Stomach smooth muscle (tissue), 2 donors: Measurements from ENCODE around the gene ZFYVE9.
A peak's percentile ranks its signal among the peaks of the same experiment; 100 is the strongest.
"Not testable (repeated sequence)": the region's sequence is repeated elsewhere in the genome, so short reads cannot be mapped to it uniquely, and the experiment has no call there.

Source experiments
- H3K27ac ChIP-seq: one replicate; pipeline ENCODE4 v1.7.0; 2013; ENCODE audit warnings: mild to moderate bottlenecking, low read length, inconsistent platforms
- H3K27me3 ChIP-seq, 2 donors: one replicate each; pipeline ENCODE4 v1.7.0; 2013; ENCODE audit warnings: low read length in 2 of 2; ENCODE audit not compliant: insufficient read depth in 2 of 2, control insufficient read depth in 1 of 2
- H3K36me3 ChIP-seq, 2 donors: one replicate each; pipeline ENCODE4 v1.7.0; 2013; ENCODE audit warnings: low read length in 2 of 2; ENCODE audit not compliant: control insufficient read depth in 2 of 2, insufficient read depth in 2 of 2
- H3K4me1 ChIP-seq: one replicate; pipeline ENCODE4 v1.7.0; 2013; ENCODE audit warnings: low read length; ENCODE audit not compliant: control insufficient read depth, insufficient read depth
- H3K4me3 ChIP-seq, 2 donors: one replicate each; pipeline ENCODE4 v1.7.0; 2013; ENCODE audit warnings: low read length in 2 of 2
- H3K9ac ChIP-seq, 2 donors: one replicate each; pipeline ENCODE4 v1.7.0; 2013; ENCODE audit warnings: low read length in 2 of 2, mild to moderate bottlenecking in 1 of 2
- H3K9me3 ChIP-seq, 2 donors: one replicate each; pipeline ENCODE4 v1.7.0; 2013; ENCODE audit warnings: low read length in 2 of 2; ENCODE audit not compliant: control insufficient read depth in 2 of 2
- donor health status: healthy.
- donor health status: Pancreatic carcinoma.

ZFYVE9 gene

DNA sequence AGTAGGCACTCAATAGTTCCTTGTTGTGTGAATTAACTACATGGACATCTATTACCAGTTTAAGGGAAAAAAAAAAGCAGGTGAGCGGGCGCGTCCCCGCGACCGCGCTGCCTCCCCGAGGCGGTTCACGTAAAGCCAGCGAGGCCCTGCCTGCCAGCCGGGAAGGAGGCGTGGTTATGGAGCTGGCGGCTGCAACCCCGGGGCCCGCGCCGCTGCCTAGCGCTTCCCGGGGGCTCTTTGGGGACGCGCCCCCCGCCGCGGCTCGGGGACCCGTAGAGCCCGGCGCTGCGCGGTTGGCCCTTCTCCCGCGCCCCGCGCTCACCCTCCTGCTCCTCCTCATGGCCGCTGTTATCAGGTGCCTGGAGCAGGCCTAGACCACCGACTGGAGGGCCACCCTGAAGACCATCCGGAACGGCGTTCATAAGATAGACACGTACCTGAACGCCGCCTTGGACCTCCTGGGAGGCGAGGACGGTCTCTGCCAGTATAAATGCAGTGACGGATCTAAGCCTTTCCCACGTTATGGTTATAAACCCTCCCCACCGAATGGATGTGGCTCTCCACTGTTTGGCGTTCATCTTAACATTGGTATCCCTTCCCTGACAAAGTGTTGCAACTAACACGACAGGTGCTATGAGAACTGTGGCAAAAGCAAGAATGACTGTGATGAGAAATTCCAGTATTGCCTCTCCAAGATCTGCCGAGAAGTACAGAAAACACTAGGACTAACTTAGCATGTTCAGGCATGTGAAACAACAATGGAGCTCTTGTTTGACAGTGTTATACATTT is 226.7 kb downstream of the ZFYVE9 start:
- Histone ChIP-seq H3K27me3 (no peaks in the 10 kb centered on the region), H3K36me3 (no peaks in the 10 kb centered on the region), H3K4me1 (peaks cover 22% of the 10 kb centered on the region), H3K27ac (no peak overlapping the region), H3K9ac (peak overlapping the region; percentile 5 to 49), H3K9me3 (no peaks in the 10 kb centered on the region), H3K4me3 (peak overlapping the region; percentile 16 to 65)

DNA sequence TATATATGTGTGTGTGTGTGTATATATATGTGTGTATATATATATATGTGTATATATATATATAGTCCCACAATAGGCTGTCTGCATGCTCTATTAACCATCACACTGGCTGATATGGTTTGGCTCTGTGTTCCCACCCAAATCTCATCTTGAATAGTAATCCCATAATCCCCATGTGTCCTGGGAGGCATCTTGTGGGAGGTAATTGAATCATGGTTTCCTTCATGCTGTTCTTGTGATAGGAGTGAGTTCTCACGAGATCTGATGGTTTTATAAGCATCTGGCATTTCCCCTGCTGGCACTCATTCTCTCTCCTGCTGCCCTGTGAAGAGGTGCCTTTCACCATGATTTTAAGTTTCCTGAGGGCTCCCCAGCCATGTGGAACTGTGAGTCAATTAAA is 228.0 kb downstream of the ZFYVE9 start:
- not testable (repeated sequence) for H3K27me3 ChIP-seq, H3K9ac ChIP-seq, H3K36me3 ChIP-seq, H3K9me3 ChIP-seq, H3K4me3 ChIP-seq, H3K27ac ChIP-seq
- H3K4me1 ChIP-seq = peaks cover 13% of the 10 kb centered on the region

DNA sequence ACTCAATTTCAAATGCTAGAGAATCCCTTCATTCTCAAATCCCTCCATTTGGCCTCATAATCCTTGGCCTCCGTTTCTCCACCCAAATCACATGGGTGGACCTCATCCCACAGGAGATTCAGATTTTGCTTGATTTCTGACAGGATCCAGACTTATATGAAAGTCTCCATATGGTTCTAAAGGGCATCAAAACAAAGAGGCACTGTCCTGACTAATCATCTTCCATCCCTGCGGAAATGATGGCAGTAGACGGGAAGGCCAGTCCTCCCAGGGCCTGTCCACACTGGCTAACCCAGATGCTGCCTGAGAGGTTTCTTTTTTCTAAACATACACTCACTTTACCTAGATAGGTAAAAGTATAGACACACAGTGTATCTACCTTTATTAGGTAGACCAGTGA is 243.5 kb downstream of the ZFYVE9 start:
- no peaks in the 10 kb centered on the region for H3K27me3 ChIP-seq
- no peak overlapping the region for H3K27ac ChIP-seq
- no peak overlapping the region for H3K9ac ChIP-seq
- no peaks in the 10 kb centered on the region for H3K36me3 ChIP-seq
- H3K4me3 ChIP-seq = no peak overlapping the region
- no peaks in the 10 kb centered on the region for H3K4me1 ChIP-seq
- H3K9me3 ChIP-seq = no peaks in the 10 kb centered on the region

DNA sequence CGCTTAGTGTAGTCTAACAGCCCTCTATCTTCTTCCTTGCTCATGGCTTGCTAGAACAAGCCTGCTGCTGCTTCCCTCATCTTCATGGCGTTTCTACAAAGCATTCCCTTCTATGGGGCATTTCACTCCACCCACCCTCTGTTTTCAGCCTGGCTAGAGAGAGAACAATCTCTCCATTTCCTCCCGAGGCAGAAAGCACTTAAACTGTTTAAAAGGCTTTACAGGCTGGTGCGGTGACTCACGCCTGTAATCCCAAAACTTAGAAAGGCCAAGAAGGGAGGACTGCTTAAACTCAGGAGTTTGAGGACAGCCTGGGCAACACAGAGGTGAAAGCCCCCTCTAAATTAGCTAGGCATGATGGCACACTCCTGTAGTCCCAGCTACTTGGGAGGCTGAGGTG is 244.6 kb downstream of the ZFYVE9 start:
- no peak overlapping the region for H3K9ac ChIP-seq
- no peaks in the 10 kb centered on the region for H3K27me3 ChIP-seq
- H3K9me3 ChIP-seq = no peaks in the 10 kb centered on the region
- H3K4me3 ChIP-seq = no peak overlapping the region
- H3K4me1 ChIP-seq = no peaks in the 10 kb centered on the region
- no peaks in the 10 kb centered on the region for H3K36me3 ChIP-seq
- H3K27ac ChIP-seq = no peak overlapping the region

DNA sequence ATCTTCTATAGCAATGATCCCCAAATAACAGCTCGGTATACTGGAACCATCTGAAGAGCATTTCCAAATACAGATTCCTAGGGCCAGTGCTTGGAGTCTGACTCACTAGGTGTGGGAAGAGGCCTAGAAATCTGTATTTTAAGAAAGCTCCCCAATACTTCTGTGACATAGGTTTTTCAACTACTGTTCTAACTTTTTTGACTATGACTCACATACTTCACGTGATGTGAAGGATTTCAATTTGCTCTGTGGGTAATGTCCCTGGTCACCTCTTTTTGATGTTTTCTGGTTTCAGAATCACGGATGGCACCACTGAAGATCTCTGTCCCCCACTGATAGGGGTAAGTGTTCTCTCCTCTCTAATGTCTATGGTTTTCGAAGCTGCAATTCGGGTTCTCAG is 251.3 kb downstream of the ZFYVE9 start:
- Histone ChIP-seq H3K4me1 (no peaks in the 10 kb centered on the region), H3K9me3 (no peaks in the 10 kb centered on the region), H3K36me3 (no peaks in the 10 kb centered on the region), H3K4me3 (no peak overlapping the region), H3K27ac (no peak overlapping the region), H3K27me3 (no peaks in the 10 kb centered on the region), H3K9ac (no peak overlapping the region)
